GM18526 (cell line): ENCODE measurements around the gene WWOX.

Experiments used
- POLR2A ChIP-seq: IDR thresholded peaks from 3 replicates; pipeline ENCODE4 v1.6.1; 2011; ENCODE audit not compliant: insufficient read length; ENCODE audit errors: extremely low read depth

WWOX gene

DNA sequence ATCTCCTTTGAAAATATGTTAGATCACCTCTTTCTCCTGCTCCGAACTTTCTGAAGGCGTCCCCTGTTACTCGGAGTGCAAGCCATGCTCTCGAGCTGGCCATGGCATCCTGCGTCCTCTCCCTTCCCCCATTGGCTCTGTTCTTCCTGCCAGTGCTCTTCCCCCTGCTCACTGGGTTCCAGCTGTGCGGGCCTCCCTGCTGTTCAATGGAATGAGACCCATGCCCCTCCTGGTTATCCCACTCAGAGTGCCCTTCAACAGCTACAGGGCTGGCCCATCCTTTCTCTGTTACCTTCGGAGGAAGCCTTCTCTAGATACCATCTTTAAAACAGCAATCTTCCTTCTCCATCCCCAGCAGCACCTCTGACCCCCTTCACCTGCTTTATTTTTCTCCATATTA, 996.8 kb downstream of the WWOX start:
- no peak for TF ChIP-seq POLR2A

GRCh38 chr16:79097166-79097565, 997.7 kb downstream of the WWOX start:
- no peak for TF ChIP-seq POLR2A

- no peak for TF ChIP-seq POLR2A
Observed at GRCh38 chr16:79097771-79098170, 998.3 kb downstream of the WWOX start.

DNA sequence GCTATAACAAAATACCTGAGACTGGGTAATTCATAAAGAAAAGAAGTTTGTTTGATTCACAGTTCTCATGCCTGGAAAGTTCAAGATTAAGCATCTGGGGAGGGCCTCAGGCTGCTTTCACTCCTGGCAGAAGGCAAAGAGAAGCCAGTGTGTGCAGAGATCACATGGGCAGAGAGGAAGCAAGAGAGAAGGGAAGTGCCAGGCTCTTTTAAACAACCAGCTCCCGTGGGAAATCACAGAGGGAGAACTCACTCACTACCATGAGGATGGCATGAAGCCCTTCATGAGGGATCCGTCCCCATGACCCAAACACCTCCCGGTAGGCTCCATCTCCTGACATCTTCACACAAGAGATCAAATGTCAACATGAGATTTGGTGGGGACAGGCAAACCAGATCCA, 999.5 kb downstream of the WWOX start:
- no peak for TF ChIP-seq POLR2A

DNA sequence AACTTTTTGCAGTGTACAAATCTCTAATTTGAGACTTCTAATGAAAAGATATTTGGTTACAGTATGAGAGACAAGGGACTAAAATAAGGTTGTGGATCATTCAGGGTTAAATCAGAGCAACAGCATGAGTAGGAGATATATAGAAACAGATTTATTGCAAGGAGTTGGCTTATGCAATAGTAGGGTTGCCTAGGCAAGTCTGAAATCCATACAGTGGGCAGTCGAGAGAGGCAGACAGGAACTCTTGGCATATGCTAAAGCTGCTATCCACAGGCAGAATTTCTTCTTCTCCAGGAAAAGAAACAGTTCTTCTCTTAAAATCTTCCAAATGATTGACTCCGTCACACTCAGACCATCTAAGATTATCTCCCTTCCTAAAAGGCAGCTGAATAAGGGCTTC, 1000.3 kb downstream of the WWOX start:
- no peak for TF ChIP-seq POLR2A

GRCh38 chr16:79100447-79100846, 1001.0 kb downstream of the WWOX start:
- TF ChIP-seq POLR2A: no peak

GRCh38 chr16:79101491-79101890, 1002.0 kb downstream of the WWOX start:
- no peak for TF ChIP-seq POLR2A

DNA sequence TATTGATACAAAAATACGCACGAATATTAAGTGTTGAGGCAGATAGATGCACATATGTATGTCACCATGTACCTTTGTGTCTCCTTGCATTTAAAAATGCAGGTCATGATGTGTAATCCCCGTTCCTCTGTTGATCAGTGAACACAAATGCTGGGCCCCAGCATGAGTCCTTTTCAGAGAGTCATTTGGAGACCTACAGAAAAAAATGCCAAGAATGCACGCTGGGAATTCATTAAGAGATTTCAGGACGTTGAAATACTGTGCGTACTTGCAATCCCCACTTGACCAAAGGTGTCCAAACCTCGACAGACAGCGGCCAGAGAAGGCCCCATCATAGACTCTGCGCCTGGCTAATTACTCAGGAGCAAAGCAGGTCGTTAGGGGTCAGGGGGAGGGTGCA, 1005.1 kb downstream of the WWOX start:
- no peak for TF ChIP-seq POLR2A

DNA sequence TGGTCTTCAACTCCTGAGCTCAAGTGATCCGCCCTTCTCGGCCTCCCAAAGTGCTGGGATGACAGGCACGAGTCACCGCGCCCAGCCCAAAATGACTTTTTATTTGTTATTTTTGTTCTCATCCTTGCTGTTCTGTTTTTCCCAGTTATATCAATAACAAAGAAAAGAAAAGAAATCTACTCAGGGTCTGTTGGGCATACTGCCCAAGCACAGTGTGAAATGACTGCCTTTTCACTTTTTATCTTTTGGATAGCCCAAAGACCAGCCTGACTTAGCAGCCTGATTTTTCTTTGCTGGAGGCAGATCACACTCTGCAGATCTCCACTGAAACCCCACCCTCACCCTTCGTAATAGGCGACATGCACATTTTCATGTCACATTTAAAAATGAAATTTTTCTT, 1007.8 kb downstream of the WWOX start:
- TF ChIP-seq POLR2A: no peak

- no peak for TF ChIP-seq POLR2A
Observed at GRCh38 chr16:79109771-79110170, 1010.3 kb downstream of the WWOX start.

- TF ChIP-seq POLR2A: no peak
Observed at GRCh38 chr16:79110242-79110641, 1010.8 kb downstream of the WWOX start.

- TF ChIP-seq POLR2A: no peak
Observed at GRCh38 chr16:79110953-79111352, 1011.5 kb downstream of the WWOX start.

DNA sequence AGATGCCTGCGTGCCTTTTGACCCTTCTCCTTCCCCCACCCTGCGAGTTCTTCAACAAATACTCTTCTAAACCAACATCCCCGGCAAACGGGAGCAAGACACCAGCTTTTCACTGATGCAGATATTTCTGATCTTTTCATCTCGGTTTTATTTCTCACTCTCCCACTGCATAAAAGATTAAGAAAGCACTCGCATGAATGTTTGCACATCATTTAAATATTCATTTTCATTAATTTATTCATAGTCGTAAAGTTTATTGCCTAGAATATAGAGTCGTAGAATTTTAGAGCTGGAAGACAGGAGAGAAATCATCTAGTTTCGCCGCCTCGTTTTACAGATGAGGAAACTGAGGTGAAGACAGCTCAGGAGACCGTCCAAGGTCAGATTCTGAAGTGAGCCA, 1013.0 kb downstream of the WWOX start:
- no peak for TF ChIP-seq POLR2A

DNA sequence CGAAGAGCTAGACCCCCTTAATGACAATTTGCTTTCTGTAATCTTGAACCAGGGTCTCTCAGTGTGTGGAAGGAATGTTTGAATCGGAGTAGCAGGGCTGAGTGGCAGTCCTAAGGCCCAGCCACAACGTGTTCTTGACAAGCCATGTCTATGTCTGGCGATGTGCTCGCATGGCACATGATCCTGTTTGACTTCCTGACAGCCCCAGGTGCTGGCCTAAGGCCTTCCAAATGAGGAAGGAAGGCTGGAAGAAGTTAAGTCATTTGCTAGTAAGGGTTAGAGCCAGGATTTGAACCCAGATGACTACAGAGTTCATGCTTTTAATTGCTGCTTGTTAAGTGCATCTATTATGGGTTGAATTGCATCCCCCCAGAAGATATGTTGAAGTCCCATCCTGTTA, 1014.4 kb downstream of the WWOX start:
- TF ChIP-seq POLR2A: no peak

DNA sequence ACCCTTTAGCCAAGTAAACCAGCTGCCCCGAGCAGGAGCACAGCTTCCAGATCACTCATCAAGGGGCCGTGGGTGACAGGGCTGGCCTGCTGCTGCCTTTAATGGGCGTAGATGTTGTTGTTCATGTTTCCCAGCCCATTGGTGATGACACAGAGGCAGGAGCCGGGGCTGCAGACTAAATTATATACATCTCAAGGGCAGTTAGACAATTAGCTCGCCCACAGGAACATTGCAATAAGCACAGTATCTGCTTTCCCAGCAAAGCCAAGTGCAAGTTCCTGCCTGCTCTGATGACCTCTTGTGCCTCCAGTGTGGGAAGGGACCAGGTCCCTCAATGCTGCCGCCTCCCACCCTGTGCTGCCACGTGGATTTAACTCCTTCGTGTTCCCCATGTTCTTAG, 1015.3 kb downstream of the WWOX start:
- no peak for TF ChIP-seq POLR2A

DNA sequence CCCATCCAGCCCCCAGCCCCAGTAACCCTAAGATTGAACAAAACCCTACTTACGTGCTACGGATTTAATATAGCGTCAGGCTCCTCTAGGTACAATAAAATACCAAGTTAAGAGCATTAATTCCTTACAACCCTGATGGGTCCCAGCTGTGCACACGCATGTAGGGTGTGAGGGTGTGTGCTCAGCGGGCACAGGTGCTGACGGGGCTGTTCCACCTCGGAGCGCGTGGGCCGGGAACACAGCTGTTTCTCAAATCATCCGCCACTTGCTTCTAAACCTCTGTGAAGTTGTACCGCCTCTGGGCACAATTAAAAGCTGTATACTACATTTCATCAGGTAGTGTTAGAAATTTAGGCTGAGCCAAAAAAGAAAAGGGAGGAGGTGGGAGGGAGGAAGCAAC, 1022.5 kb downstream of the WWOX start:
- TF ChIP-seq POLR2A: no peak

GRCh38 chr16:79122343-79122742, 1022.9 kb downstream of the WWOX start:
- TF ChIP-seq POLR2A: no peak

GRCh38 chr16:79124016-79124756, 1024.7 kb downstream of the WWOX start:
- TF ChIP-seq POLR2A: no peak

DNA sequence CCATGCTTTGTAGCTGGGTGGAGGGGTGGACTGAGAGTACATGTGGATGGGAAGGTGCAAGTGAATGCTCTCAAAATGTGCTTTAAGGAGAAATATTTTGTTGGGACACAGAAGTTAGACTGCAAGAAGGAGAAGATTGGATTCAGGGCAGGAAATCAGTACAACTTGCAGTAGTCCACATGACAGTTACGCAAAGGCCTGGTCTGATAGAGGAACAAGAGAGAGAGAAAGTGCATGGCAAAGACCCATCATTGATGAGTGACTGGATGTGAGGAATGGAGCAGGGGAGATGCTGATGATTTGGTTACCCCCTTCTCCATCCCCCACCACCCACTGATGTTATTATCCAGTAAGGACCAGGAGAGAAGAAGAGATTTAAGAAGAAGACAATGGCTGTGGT, 1028.3 kb downstream of the WWOX start:
- TF ChIP-seq POLR2A: no peak
